Testis (tissue), 3 donors: Measurements from ENCODE around the gene CCDC191. TPM values are rescaled to one million over a fixed set of nuclear protein-coding genes. Genes with fewer than 3 reads are reported as not detected.

Experiments
- polyA plus RNA-seq: library from polyadenylated mRNA; stranded (reverse); fragments of 350-450 nt; fragmentation: Illumina TruSeq; extraction: RNeasy Lipid Tissue Mini Kit (QIAGEN cat#74804); gene quantifications from one replicate; pipeline ENCODE4 v1.2.3, GENCODE V29; 2014; ENCODE audit warnings: low read depth, low replicate concordance; ENCODE audit not compliant: insufficient read depth
- total RNA-seq, 2 donors: library from RNA; depleted of rRNA; stranded (reverse); fragments of >200 nt; gene quantifications; one replicate each; pipeline ENCODE4 v1.2.3, GENCODE V29; 2016

CCDC191 gene
- total and polyA plus RNA-seq, 3 donors from 2014 or later, result 13.9 to 22.5 (median 14.2) TPM

Other genes with a start within 250 kb of the CCDC191 start
- gene GRAMD1C, start 217.7 kb downstream of the CCDC191 start, total RNA-seq, result 10 to 100 TPM; 24.1 to 24.3 TPM
- gene GRAMD1C, start 217.7 kb downstream of the CCDC191 start, polyA plus RNA-seq, result 45.5 TPM
- 10 to 100 TPM; 27.1 to 38.7 TPM for gene ZDHHC23, start 108.5 kb downstream of the CCDC191 start, total RNA-seq
- 36.4 TPM for gene ZDHHC23, start 108.5 kb downstream of the CCDC191 start, polyA plus RNA-seq
- gene QTRT2, start 211 bp upstream of the CCDC191 start, total RNA-seq, result 10 to 100 TPM; 24.0 to 29.5 TPM
- 17.9 TPM for gene QTRT2, start 211 bp upstream of the CCDC191 start, polyA plus RNA-seq
- under 1 TPM; 0.37 to 0.39 TPM for gene DRD3, start 122.5 kb upstream of the CCDC191 start, total RNA-seq
- 0.94 TPM for gene DRD3, start 122.5 kb upstream of the CCDC191 start, polyA plus RNA-seq
- gene ZNF80, start 181.1 kb upstream of the CCDC191 start, total RNA-seq, result under 1 TPM; 0.47 to 0.74 TPM
- gene ZNF80, start 181.1 kb upstream of the CCDC191 start, polyA plus RNA-seq, result not detected
- 1 to 10 TPM in 1 of 2 donors, under 1 TPM in 1; 0.50 to 1.2 TPM for gene TIGIT, start 237.5 kb upstream of the CCDC191 start, total RNA-seq
- gene TIGIT, start 237.5 kb upstream of the CCDC191 start, polyA plus RNA-seq, result 1.4 TPM